ENCODE data around the gene NUCKS1. TPM values are rescaled to one million over a fixed set of nuclear protein-coding genes. Genes with fewer than 3 reads are reported as not detected.

The NUCKS1 gene
- total RNA-seq, 1 donor from 2014 or later = 340 TPM

- H3K4me1 Mint-ChIP-seq (ENCODE audit: unreplicated experiment) = peaks cover 42% of the 10 kb centered on the region
- no peak overlapping the region for H3K27ac Mint-ChIP-seq
- H3K9me3 Mint-ChIP-seq = no peaks in the 10 kb centered on the region
- TF ChIP-seq, protein P1, sequence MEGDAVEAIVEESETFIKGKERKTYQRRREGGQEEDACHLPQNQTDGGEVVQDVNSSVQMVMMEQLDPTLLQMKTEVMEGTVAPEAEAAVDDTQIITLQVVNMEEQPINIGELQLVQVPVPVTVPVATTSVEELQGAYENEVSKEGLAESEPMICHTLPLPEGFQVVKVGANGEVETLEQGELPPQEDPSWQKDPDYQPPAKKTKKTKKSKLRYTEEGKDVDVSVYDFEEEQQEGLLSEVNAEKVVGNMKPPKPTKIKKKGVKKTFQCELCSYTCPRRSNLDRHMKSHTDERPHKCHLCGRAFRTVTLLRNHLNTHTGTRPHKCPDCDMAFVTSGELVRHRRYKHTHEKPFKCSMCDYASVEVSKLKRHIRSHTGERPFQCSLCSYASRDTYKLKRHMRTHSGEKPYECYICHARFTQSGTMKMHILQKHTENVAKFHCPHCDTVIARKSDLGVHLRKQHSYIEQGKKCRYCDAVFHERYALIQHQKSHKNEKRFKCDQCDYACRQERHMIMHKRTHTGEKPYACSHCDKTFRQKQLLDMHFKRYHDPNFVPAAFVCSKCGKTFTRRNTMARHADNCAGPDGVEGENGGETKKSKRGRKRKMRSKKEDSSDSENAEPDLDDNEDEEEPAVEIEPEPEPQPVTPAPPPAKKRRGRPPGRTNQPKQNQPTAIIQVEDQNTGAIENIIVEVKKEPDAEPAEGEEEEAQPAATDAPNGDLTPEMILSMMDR (conservative IDR thresholded peaks at IDR 0.05) = no peak
- DNase-seq (ENCODE audit: extremely low spot score, unreplicated experiment) = no peak
- H3K36me3 Mint-ChIP-seq = no peaks in the 10 kb centered on the region
- peaks cover 8% of the 10 kb centered on the region for H3K27me3 Mint-ChIP-seq
- H3K4me3 Mint-ChIP-seq = peak overlapping the region; percentile 16
Measured at GRCh38 chr1:205676597-205676996, 73.4 kb downstream of the NUCKS1 start.

DNA sequence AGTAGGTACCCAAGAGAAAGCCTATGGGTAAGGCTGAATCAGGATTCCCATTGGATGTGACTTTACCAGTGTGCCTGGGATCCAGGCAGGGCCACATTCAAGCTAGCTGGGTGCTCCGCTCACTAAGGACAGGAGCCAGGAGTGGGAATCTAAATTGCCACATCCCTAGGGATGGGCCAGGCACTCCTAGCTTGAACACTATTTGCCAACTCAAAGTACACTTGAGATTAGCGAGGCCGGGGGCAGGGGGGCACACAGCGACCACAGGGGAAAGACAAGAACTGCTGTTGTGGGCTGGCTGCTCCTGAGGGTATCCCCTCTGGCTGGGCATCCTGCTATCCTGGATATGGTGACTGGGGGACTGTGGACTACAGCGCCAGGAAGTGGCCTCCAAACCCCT is 74.0 kb downstream of the NUCKS1 start:
- Mint-ChIP-seq H3K27ac (peak overlapping the region; percentile 55), H3K36me3 (no peaks in the 10 kb centered on the region), H3K4me3 (peak overlapping the region; percentile 16), H3K9me3 (no peaks in the 10 kb centered on the region), H3K4me1 (ENCODE audit: unreplicated experiment) (peaks cover 37% of the 10 kb centered on the region), H3K27me3 (peaks cover 5% of the 10 kb centered on the region)
- DNase-seq (ENCODE audit: extremely low spot score, unreplicated experiment) = no peak
- TF ChIP-seq, protein P1 (conservative IDR thresholded peaks at IDR 0.05) = no peak

GRCh38 chr1:205675247-205675646 is 74.7 kb downstream of the NUCKS1 start:
- no peak for DNase-seq (ENCODE audit: extremely low spot score, unreplicated experiment)
- H3K4me3 Mint-ChIP-seq = no peak overlapping the region
- H3K4me1 Mint-ChIP-seq (ENCODE audit: unreplicated experiment) = peaks cover 31% of the 10 kb centered on the region
- H3K27ac Mint-ChIP-seq = peak overlapping the region; percentile 55
- TF ChIP-seq, protein P1 (conservative IDR thresholded peaks at IDR 0.05) = no peak
- H3K9me3 Mint-ChIP-seq = no peaks in the 10 kb centered on the region
- H3K36me3 Mint-ChIP-seq = no peaks in the 10 kb centered on the region
- no peaks in the 10 kb centered on the region for H3K27me3 Mint-ChIP-seq

GRCh38 chr1:205672970-205673369 is 77.0 kb downstream of the NUCKS1 start:
- no peaks in the 10 kb centered on the region for H3K9me3 Mint-ChIP-seq
- no peak overlapping the region for H3K4me3 Mint-ChIP-seq
- H3K27ac Mint-ChIP-seq = no peak overlapping the region
- H3K27me3 Mint-ChIP-seq = peaks cover 5% of the 10 kb centered on the region
- no peak for DNase-seq (ENCODE audit: extremely low spot score, unreplicated experiment)
- no peaks in the 10 kb centered on the region for H3K36me3 Mint-ChIP-seq
- TF ChIP-seq, protein P1 (conservative IDR thresholded peaks at IDR 0.05) = no peak
- peaks cover 42% of the 10 kb centered on the region for H3K4me1 Mint-ChIP-seq (ENCODE audit: unreplicated experiment)

DNA sequence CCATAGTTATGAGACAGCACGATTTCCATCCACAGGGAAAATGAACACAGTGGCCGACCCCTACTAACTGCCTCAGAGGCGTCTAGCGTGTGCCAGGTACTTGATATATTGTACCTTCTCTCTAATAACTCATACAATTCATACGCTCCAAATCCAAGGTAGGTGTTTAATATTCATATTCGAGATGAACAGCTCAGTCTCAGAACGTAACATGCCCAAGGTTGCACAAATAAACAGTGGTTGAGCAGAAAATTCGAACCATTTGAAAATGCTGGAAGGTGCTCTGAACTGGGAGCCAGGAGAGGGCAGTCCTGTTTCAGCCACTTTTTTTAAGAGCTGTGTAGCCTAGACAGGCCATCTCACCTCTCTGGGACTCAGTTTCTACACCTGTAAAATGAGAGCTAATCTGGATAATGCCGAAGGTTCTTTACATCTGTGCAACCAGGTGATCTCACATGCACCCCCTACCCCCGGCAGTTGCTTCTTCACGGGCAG is 77.5 kb downstream of the NUCKS1 start:
- peaks cover 42% of the 10 kb centered on the region for H3K4me1 Mint-ChIP-seq (ENCODE audit: unreplicated experiment)
- DNase-seq (ENCODE audit: extremely low spot score, unreplicated experiment) = no peak
- no peaks in the 10 kb centered on the region for H3K9me3 Mint-ChIP-seq
- H3K4me3 Mint-ChIP-seq = peak overlapping the region; percentile 25
- TF ChIP-seq, protein P1 (conservative IDR thresholded peaks at IDR 0.05) = no peak
- H3K27ac Mint-ChIP-seq = peak overlapping the region; percentile 67
- no peaks in the 10 kb centered on the region for H3K36me3 Mint-ChIP-seq
- H3K27me3 Mint-ChIP-seq = peaks cover 5% of the 10 kb centered on the region

All from type B pancreatic cell (in vitro differentiated cells).